ENCODE results near the gene MAS1.

DNA sequence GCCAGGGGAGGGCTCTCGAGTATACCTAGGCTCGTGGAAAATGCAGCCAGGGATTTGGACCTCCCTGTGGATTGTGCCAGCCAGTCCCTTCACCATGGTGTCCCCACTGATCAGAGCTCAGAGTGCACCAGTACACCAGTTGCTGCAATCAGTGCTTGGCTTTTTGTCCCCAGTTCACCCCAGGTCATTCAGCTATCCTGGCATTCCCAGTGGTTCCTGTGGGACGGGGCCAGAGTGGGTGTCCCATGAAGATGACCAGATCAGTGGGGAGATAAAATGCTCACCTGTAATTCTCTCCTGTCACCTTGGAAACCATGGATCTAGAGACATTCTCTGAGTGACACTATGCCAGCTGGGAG lies 23.8 kb downstream of the MAS1 start:
- TF ChIP-seq ESRRA (IDR thresholded peaks at IDR 0.05; ENCODE audit: borderline replicate concordance, low read length) (no peak), ZFP36 (IDR thresholded peaks at IDR 0.05; ENCODE audit: borderline replicate concordance, partially characterized antibody) (no peak)
- TF ChIP-seq, protein P1, sequence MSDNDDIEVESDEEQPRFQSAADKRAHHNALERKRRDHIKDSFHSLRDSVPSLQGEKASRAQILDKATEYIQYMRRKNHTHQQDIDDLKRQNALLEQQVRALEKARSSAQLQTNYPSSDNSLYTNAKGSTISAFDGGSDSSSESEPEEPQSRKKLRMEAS (IDR thresholded peaks at IDR 0.05) = no peak
- TF ChIP-seq, protein P2, sequence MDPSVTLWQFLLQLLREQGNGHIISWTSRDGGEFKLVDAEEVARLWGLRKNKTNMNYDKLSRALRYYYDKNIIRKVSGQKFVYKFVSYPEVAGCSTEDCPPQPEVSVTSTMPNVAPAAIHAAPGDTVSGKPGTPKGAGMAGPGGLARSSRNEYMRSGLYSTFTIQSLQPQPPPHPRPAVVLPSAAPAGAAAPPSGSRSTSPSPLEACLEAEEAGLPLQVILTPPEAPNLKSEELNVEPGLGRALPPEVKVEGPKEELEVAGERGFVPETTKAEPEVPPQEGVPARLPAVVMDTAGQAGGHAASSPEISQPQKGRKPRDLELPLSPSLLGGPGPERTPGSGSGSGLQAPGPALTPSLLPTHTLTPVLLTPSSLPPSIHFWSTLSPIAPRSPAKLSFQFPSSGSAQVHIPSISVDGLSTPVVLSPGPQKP (IDR thresholded peaks at IDR 0.05; ENCODE audit: low read depth, low read length) = no peak
